Central memory CD8-positive, alpha-beta T cell (primary cell): ENCODE results near the gene ADAMTS1.
"Not testable (repeated sequence)": the region's sequence is repeated elsewhere in the genome, so short reads cannot be mapped to it uniquely, and the experiment has no call there.

ENCODE experiments used
- ATAC-seq: fragments of 150-1000 bp; cut with Tn5 transposase; replicated peaks from 2 replicates; pipeline ENCODE4 v1.10.0; 2022; ENCODE audit warnings: mild to moderate bottlenecking, moderate FRiP score, moderate number of reproducible peaks; ENCODE audit not compliant: poor library complexity, severe bottlenecking; ENCODE audit errors: extremely low read depth
- DNase-seq, 2 donors: peaks; one replicate each; pipeline ENCODE4 v3.0.0; 2021; ENCODE audit warnings: low spot score in 2 of 2
- H3K27ac Mint-ChIP-seq: one replicate; pipeline ENCODE4 v1.8.0; 2022; ENCODE audit warnings: low read depth, mild to moderate bottlenecking, moderate library complexity, mixed read lengths
- H3K27me3 Mint-ChIP-seq: one replicate; pipeline ENCODE4 v1.8.0; 2022; ENCODE audit warnings: mixed read lengths
- H3K36me3 Mint-ChIP-seq: one replicate; pipeline ENCODE4 v1.8.0; 2022; ENCODE audit warnings: mild to moderate bottlenecking, moderate library complexity, mixed read lengths; ENCODE audit not compliant: insufficient read depth
- H3K4me1 Mint-ChIP-seq: one replicate; pipeline ENCODE4 v1.8.0; 2022; ENCODE audit warnings: mixed read lengths
- H3K4me3 Mint-ChIP-seq: one replicate; pipeline ENCODE4 v1.8.0; 2022; ENCODE audit warnings: mild to moderate bottlenecking, moderate library complexity, mixed read lengths
- H3K9me3 Mint-ChIP-seq: one replicate; pipeline ENCODE4 v1.8.0; 2022; ENCODE audit warnings: mixed read lengths

The ADAMTS1 gene

DNA sequence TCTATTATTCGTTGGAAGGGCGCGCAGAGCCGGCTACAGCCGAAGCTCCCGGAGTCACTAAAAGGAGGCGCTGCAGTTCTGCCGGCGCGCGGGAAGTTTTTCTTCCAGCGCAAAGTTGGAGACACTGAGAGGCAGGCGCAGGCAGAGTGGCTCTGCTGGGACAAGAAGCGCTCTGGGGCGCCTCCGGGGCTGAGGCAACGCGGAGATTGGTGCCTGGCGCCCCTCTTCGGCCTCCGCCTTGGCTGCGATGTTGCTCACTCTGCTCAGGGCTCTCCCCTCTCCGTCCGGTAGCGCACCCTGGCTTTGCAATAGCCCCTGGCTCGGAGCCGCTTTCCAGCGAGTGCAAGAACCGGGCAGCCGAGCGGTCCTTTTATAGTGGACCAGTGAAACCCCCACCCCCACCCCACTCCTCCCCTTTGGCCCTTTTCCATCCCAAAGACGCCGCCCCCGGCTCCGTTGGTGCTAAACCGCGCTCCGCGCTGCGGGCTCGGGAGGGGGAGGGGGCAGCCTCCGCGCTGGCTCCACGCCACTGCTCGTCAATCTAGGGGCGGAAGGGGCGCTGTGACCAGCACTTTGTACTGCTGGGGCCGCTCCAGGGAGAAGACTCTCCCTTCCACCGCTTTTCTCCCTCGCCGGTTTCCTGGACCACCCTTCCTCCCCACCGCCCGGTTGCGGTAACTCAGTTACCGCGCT lies at the start of gene ADAMTS1:
Gene ADAMTS1, minus strand, starts transcription at position 344 of the 693 bp plus-strand sequence. CDS start 455 bp downstream, outside the sequence.
- H3K9me3 Mint-ChIP-seq: no peaks in the 10 kb centered on the region
- DNase-seq (no peak), ATAC-seq (no peak)
- peak within 1 kb of the TSS; percentile 73 for H3K4me3 Mint-ChIP-seq
- peaks cover 1% of the 10 kb centered on the region for H3K36me3 Mint-ChIP-seq
- H3K27ac Mint-ChIP-seq: no peak within 1 kb of the TSS
- H3K4me1 Mint-ChIP-seq: peaks cover 41% of the 10 kb centered on the region
- H3K27me3 Mint-ChIP-seq: peaks cover 66% of the 10 kb centered on the region

DNA sequence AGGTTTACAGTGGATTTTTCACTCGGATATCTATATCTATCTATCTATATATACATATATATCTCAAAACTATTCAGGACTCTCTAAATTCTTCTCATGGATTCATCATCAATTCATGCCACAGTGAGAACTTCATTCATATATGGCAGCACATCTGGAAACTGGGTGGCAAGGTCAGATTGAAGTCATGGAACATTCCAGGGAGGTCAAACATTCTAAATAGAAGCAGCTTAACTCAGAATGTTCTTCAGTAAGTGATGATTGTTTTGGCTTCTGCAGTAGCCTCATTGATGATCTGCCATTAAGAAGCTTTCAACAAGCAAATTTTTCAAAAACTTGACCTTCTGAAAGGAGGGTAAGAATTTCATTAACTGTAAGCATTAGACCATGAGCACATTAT lies 46.9 kb upstream of the ADAMTS1 start:
- no peak overlapping the region for H3K27ac Mint-ChIP-seq
- H3K4me3 Mint-ChIP-seq: no peak overlapping the region
- H3K9me3 Mint-ChIP-seq: peaks cover 9% of the 10 kb centered on the region
- H3K27me3 Mint-ChIP-seq: peaks cover 10% of the 10 kb centered on the region
- H3K36me3 Mint-ChIP-seq: no peaks in the 10 kb centered on the region
- ATAC-seq (no peak), DNase-seq (no peak)
- H3K4me1 Mint-ChIP-seq: no peaks in the 10 kb centered on the region

DNA sequence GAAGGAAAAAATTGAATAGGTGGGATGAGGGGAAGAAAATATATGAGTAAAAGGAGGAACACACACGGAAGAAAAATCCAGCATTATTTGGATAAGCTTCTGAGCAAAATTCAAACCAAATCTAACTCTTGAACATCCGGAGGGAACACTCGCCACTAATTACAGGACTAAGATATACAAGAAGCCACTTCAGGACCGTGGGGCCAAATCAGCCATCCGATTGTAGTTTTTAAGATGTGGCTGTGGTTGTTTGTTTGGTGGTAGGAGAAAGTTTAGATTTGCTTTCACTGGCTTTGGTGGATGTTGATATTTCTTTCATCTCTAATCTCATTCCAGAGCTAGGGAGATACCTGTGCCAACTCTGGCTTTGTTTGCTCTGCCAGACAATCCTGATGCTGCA lies 43.7 kb upstream of the ADAMTS1 start:
- Mint-ChIP-seq H3K27me3 (peaks cover 7% of the 10 kb centered on the region), H3K27ac (no peak overlapping the region), H3K4me1 (no peaks in the 10 kb centered on the region), H3K9me3 (peaks cover 16% of the 10 kb centered on the region), H3K4me3 (no peak overlapping the region), H3K36me3 (no peaks in the 10 kb centered on the region)
- DNase-seq (no peak), ATAC-seq (no peak)

DNA sequence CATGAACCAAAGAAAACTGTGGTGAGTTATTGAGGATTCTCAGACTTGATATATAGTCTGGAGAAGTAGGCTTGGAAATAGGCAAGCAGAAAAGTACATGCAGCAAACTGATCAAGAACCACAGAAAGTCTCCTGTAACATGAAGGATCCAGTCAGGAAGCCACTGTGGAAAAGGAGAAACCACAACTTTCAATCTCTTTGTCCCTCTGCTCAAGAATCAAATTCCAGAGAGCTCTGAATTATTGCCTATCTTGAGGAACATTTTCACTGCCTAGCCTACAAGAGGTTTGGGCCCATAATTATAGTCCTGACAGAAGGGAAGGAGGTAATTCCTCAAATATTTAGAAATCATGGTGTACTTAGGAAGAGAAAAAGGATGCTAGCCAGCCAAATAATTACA lies 43.0 kb upstream of the ADAMTS1 start:
- Mint-ChIP-seq H3K27me3 (peaks cover under 1% of the 10 kb centered on the region), H3K27ac (no peak overlapping the region), H3K9me3 (peaks cover 13% of the 10 kb centered on the region), H3K4me1 (no peaks in the 10 kb centered on the region), H3K4me3 (no peak overlapping the region), H3K36me3 (no peaks in the 10 kb centered on the region)
- no peak for ATAC-seq
- DNase-seq: no peak

DNA sequence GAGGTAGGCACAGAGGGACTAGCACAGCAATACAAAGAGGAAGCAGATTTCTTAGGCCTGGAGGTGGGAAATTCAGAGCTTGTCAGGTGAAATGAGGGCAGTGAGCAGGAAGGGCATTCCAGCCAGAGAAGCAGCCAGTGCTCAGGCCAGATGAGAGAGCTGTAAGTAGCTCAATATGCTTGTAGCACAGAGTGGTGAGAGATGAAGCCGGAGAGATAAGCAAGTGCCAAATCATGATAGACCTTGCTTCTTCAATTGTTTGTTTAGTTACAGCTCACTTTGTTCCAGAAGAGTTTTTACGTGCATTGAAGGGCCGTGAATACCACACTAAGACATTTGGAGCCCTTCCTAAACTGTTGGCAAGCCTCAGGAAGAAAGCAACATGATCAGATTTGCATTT lies 42.0 kb upstream of the ADAMTS1 start:
- ATAC-seq (no peak), DNase-seq (no peak)
- Mint-ChIP-seq H3K36me3 (no peaks in the 10 kb centered on the region), H3K27ac (no peak overlapping the region), H3K9me3 (peaks cover 13% of the 10 kb centered on the region), H3K4me3 (no peak overlapping the region), H3K27me3 (no peaks in the 10 kb centered on the region), H3K4me1 (no peaks in the 10 kb centered on the region)

DNA sequence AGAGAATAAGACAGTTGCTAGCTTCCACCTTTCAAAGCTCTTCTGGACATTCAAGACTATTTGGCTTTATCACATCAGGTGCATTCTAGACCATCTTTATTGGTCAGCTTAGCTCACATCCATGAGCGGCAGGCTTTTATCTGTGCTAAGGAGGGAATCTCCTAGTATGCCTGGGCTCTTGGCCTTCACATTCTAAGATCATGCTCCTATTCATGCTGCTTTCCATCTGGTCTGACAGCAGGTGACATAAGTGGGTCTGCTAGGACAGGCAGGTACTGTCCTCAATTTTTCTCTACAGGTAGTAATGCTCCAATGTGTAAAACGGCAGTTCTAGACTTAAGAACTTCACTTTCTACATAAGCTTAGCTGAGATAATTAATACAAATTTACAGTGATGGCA lies 39.2 kb upstream of the ADAMTS1 start:
- H3K27ac Mint-ChIP-seq: no peak overlapping the region
- peaks cover 13% of the 10 kb centered on the region for H3K9me3 Mint-ChIP-seq
- no peak for ATAC-seq
- H3K4me3 Mint-ChIP-seq: no peak overlapping the region
- no peaks in the 10 kb centered on the region for H3K36me3 Mint-ChIP-seq
- no peaks in the 10 kb centered on the region for H3K27me3 Mint-ChIP-seq
- DNase-seq: no peak
- H3K4me1 Mint-ChIP-seq: no peaks in the 10 kb centered on the region

DNA sequence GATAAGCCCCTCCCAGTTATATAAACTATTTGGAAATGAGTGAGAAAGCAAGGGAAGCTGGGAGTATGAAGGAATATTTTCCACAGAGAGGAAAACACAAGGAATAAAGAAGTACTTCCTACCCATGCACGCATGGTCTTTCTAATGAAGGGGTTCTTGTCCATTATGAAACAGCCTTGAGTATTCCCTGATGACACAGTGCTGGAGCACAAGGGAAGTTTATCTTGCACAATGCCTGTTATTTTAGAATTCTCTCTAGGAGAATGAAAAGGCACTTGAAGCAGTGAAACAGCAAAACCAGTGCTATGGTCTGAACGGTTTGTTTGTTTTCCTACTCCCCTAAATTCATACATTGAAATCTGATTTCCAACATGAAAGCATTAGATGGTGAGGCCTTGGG lies 38.6 kb upstream of the ADAMTS1 start:
- Mint-ChIP-seq H3K27me3 (no peaks in the 10 kb centered on the region), H3K36me3 (no peaks in the 10 kb centered on the region), H3K4me1 (no peaks in the 10 kb centered on the region), H3K27ac (no peak overlapping the region), H3K9me3 (peaks cover 13% of the 10 kb centered on the region), H3K4me3 (no peak overlapping the region)
- no peak for ATAC-seq
- DNase-seq: no peak

DNA sequence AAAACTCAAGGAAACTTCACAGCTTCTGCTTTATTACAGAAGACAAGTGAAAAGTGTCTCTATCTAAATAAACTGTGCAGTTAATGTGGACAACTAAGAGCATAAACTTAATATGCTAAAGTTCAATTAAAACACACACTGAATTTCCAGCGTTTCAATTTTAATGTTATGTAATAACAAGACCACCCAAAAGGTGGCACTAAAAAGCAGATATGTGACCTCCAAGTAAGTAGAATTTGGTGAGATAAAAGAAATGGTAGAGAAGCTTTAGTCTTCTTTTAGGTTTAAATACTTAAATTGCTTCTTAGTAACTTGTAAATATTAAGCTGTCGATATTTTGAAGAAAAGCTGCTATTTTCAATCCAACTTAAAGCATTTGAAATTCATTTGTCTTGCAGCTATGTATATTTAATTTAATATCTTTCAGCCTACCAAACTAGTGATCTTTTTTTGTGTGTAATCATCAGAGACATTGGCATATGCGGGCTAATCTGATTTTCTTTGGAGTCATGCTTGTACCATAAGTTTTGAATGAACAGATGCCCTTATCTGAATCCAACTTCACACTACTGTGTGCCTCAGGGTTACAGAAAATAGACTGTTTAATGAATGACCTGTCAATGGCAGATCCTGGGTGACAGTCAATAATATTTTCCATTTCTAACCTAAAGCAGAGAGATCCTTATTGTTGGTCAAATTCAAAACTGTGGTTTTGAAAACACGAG lies 36.5 kb upstream of the ADAMTS1 start:
- Mint-ChIP-seq H3K9me3 (peaks cover 6% of the 10 kb centered on the region), H3K36me3 (no peaks in the 10 kb centered on the region), H3K4me3 (no peak overlapping the region), H3K27me3 (no peaks in the 10 kb centered on the region), H3K4me1 (no peaks in the 10 kb centered on the region), H3K27ac (no peak overlapping the region)
- DNase-seq: no peak
- no peak for ATAC-seq

DNA sequence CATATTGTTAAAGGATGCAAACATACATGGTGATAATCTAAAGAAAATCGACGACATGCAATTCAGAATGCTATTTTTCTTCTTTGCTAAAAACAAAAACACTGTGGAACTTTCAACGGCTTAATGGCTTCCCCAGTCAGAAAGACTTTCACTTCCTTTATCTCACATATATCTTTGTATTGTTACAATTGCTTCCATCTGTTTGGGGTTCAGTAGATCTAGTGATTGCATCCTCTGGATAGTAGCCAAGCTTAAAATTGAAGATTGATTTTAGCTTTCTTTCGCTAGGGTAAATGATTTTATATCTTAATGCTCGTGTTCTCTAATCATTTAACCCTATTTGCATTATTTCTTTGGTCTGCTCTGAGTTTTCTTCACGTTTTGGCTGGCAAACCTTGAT lies 31.8 kb upstream of the ADAMTS1 start:
- no peak overlapping the region for H3K27ac Mint-ChIP-seq
- no peaks in the 10 kb centered on the region for H3K4me1 Mint-ChIP-seq
- no peaks in the 10 kb centered on the region for H3K27me3 Mint-ChIP-seq
- no peaks in the 10 kb centered on the region for H3K36me3 Mint-ChIP-seq
- no peaks in the 10 kb centered on the region for H3K9me3 Mint-ChIP-seq
- no peak for DNase-seq
- ATAC-seq: no peak
- H3K4me3 Mint-ChIP-seq: no peak overlapping the region

DNA sequence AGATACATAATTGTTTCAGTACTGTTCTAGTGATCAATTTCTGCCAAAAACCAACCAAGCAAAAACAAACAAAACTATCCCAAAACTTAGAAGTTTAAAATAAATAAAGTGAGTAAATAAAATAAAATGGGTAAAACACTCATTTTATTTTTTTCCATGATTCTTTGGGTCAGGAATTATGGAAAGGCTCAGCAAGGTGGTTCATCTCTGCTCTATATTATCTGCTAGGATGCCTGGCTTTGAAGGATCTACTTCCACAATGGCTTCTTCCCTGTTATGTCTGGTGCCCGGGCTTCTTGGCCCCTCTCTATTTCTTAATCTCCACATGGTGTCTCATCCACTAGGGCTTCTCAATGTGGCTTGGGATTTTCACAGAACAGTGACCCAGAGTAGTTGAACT lies 29.1 kb upstream of the ADAMTS1 start:
- Mint-ChIP-seq H3K27ac (no peak overlapping the region), H3K4me3 (no peak overlapping the region), H3K27me3 (no peaks in the 10 kb centered on the region), H3K9me3 (no peaks in the 10 kb centered on the region), H3K36me3 (no peaks in the 10 kb centered on the region), H3K4me1 (no peaks in the 10 kb centered on the region)
- DNase-seq (no peak), ATAC-seq (no peak)

DNA sequence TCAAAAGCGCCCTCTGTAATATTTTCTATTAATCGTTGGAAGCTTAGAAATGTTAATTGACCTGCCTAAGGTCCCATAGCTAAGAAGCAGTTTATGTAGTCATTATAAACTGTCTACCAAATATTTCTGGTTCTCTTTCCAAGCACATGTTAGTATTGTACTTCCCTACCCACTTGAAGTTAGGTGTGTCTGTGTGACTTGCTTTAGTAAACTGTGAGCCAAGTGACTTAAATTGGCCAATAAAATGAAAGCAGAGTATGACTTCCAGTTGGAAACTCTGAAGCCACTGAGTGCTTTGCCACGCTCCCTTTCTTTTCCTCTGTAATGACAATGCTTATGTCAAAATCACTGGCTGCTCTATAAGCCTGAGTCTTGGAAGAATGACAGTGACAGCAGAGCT lies 20.6 kb upstream of the ADAMTS1 start:
- DNase-seq (no peak), ATAC-seq (no peak)
- Mint-ChIP-seq H3K27me3 (no peaks in the 10 kb centered on the region), H3K4me3 (no peak overlapping the region), H3K9me3 (no peaks in the 10 kb centered on the region), H3K36me3 (peaks cover 2% of the 10 kb centered on the region), H3K4me1 (no peaks in the 10 kb centered on the region), H3K27ac (no peak overlapping the region)

DNA sequence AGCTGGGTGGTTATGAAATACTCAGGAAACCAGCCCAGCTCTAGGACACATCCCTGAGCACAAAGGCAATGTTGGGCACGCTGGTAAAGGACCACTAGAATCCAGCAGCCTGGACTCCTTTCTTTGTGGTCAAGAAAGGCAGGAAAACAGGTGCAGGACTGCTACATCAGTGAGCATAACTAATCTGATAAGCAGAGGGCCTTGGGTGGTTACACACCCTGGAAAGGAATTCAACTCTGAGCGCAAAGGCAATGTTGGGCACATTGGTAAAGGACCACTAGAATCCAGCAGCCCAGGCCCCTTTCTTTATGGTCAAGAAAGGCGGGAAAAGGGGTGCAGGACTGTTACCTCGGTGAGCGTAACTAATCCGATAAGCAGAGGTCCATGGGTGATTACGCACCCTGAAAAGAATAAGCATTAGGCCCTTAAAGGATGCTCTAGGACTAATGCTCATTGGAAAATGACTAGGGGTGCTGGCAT lies 11.7 kb upstream of the ADAMTS1 start:
- H3K27me3 Mint-ChIP-seq: peaks cover 18% of the 10 kb centered on the region
- H3K4me1 Mint-ChIP-seq, DNase-seq, H3K9me3 Mint-ChIP-seq, H3K27ac Mint-ChIP-seq, ATAC-seq, H3K4me3 Mint-ChIP-seq, H3K36me3 Mint-ChIP-seq: not testable (repeated sequence)

DNA sequence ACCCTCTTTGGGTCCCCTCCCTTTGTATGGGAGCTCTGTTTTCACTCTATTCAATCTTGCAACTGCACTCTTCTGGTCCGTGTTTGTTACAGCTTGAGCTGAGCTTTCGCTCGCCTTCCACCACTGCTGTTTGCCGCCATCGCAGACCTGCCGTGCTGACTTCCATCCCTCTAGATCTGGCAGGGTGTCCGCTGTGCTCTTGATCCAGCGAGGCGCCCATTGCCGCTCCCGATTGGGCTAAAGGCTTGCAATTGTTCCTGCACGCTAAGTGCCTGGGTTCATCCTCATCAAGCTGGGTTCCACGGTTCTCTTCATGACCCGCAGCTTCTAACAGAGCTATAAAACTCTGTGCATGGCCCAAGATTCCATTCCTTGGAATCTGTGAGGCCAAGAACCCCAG lies 9.5 kb upstream of the ADAMTS1 start:
- H3K4me1 Mint-ChIP-seq, DNase-seq, H3K4me3 Mint-ChIP-seq, ATAC-seq, H3K36me3 Mint-ChIP-seq, H3K27ac Mint-ChIP-seq, H3K9me3 Mint-ChIP-seq: not testable (repeated sequence)
- peaks cover 18% of the 10 kb centered on the region for H3K27me3 Mint-ChIP-seq
